CD4-positive, alpha-beta memory T cell (primary cell): Measurements from ENCODE around the gene EIF3B. TPM values are rescaled to one million over a fixed set of nuclear protein-coding genes. Genes with fewer than 3 reads are reported as not detected.
A peak's percentile ranks its signal among the peaks of the same experiment; 100 is the strongest.
"Not testable (repeated sequence)": the region's sequence is repeated elsewhere in the genome, so short reads cannot be mapped to it uniquely, and the experiment has no call there.

Experiments used
- CTCF ChIA-PET: fragments of 350-600 bp; sonication (Branson Sonifier 250); formaldehyde crosslinking; loops from one replicate; lab custom pipeline; 2021; ENCODE audit warnings: inconsistent platforms; ENCODE audit not compliant: partially characterized antibody; lab: Charles Lee
- POLR2A ChIA-PET: fragments of 350-600 bp; sonication (Branson Sonifier 250); formaldehyde crosslinking; loops from one replicate; lab custom pipeline; 2021; ENCODE audit not compliant: partially characterized antibody; lab: Charles Lee
- DNase-seq, 5 donors: peaks; one replicate each; pipeline versions ENCODE4 v3.0.0 to v3.0.0-alpha.2; 2020 to 2022; ENCODE audit warnings: mixed read lengths in 1 of 5
- H3K27ac ChIP-seq: one replicate; pipeline ENCODE4 v1.7.0; 2013; ENCODE audit warnings: low read depth, low read length
- H3K27me3 ChIP-seq: 2 replicates; pipeline ENCODE4 v1.7.0; 2013; ENCODE audit warnings: mild to moderate bottlenecking, low read length, moderate library complexity; ENCODE audit not compliant: insufficient read depth
- H3K36me3 ChIP-seq: 2 replicates; pipeline ENCODE4 v1.7.0; 2013; ENCODE audit warnings: mild to moderate bottlenecking, low read length, moderate library complexity; ENCODE audit not compliant: insufficient read depth
- H3K4me1 ChIP-seq: 2 replicates; pipeline ENCODE4 v1.7.0; 2013; ENCODE audit warnings: mild to moderate bottlenecking, low read length, moderate library complexity; ENCODE audit not compliant: insufficient read depth
- H3K4me3 ChIP-seq, 2 donors: one replicate each; pipeline ENCODE4 v1.7.0; 2013; ENCODE audit warnings: low read length in 2 of 2, mild to moderate bottlenecking in 1 of 2
- H3K9me3 ChIP-seq, 2 donors: one replicate each; pipeline ENCODE4 v1.7.0; 2013; ENCODE audit warnings: low read length in 2 of 2, control low read depth in 1 of 2; ENCODE audit not compliant: control insufficient read depth in 1 of 2
- H3K27ac Mint-ChIP-seq, 7 donors: one replicate each; pipeline ENCODE4 v1.8.0; 2020 to 2021; ENCODE audit warnings: mixed read lengths in 7 of 7, mild to moderate bottlenecking in 6 of 7, inconsistent platforms in 3 of 7, moderate library complexity in 3 of 7
- H3K27me3 Mint-ChIP-seq, 2 donors: one replicate each; pipeline ENCODE4 v1.8.0; 2020 to 2021; ENCODE audit warnings: mixed read lengths in 2 of 2
- H3K36me3 Mint-ChIP-seq, 2 donors: one replicate each; pipeline ENCODE4 v1.8.0; 2020 to 2021; ENCODE audit warnings: mixed read lengths in 2 of 2, inconsistent platforms in 1 of 2, mild to moderate bottlenecking in 1 of 2
- H3K4me1 Mint-ChIP-seq, 4 donors: one replicate each; pipeline ENCODE4 v1.8.0; 2020 to 2021; ENCODE audit warnings: mixed read lengths in 4 of 4, mild to moderate bottlenecking in 1 of 4
- H3K4me3 Mint-ChIP-seq, 8 donors: one replicate each; pipeline ENCODE4 v1.8.0; 2020 to 2021; ENCODE audit warnings: mixed read lengths in 8 of 8, mild to moderate bottlenecking in 7 of 8, moderate library complexity in 6 of 8, inconsistent platforms in 3 of 8
- H3K9me3 Mint-ChIP-seq, 8 donors: one replicate each; pipeline ENCODE4 v1.8.0; 2020 to 2021; ENCODE audit warnings: mixed read lengths in 8 of 8, mild to moderate bottlenecking in 5 of 8, inconsistent platforms in 3 of 8, moderate library complexity in 1 of 8
- intact Hi-C: fragments of 100-400 bp; cut with micrococcal nuclease; formaldehyde crosslinking; loops from one replicate; pipeline ENCODE4 v1.15.1; 2023
- polyA plus RNA-seq, 2 donors: library from polyadenylated mRNA; unstranded; fragments of 300-500 nt; fragmentation: Illumina TruSeq; gene quantifications; one replicate each; pipeline ENCODE4 v1.2.3, GENCODE V29; 2021
- total RNA-seq, 2 experiments: library from RNA; stranded (reverse); gene quantifications; one replicate each; pipeline ENCODE4 v1.2.3, GENCODE V29; 2021

Gene EIF3B
- total and polyA plus RNA-seq, 4 experiments from 2014 or later = 78.7 to 138 (median 131) TPM

- intact Hi-C loops = no loop called here
- ChIA-PET POLR2A (no interaction called here), CTCF (no interaction called here)
- no peak overlapping the region for H3K27ac ChIP-seq
- Mint-ChIP-seq H3K36me3 (peaks cover 33 to 43% of the 10 kb centered on the region in 2 donors), H3K4me3 (no peak overlapping the region), H3K4me1 (peaks cover 0 to 3% (median 3%) of the 10 kb centered on the region in 4 donors), H3K27me3 (no peaks in the 10 kb centered on the region), H3K9me3 (peaks cover 0 to 2% (median 0%) of the 10 kb centered on the region in 8 donors), H3K27ac (no peak overlapping the region)
- H3K36me3 ChIP-seq = peaks cover 36% of the 10 kb centered on the region
- H3K4me3 ChIP-seq = no peak overlapping the region
- no peaks in the 10 kb centered on the region for H3K4me1 ChIP-seq
- H3K9me3 ChIP-seq = no peaks in the 10 kb centered on the region
- no peaks in the 10 kb centered on the region for H3K27me3 ChIP-seq
- DNase-seq = no peak
Observed at GRCh38 chr7:2381881-2382509, 27.4 kb downstream of the EIF3B start.

GRCh38 chr7:2383543-2384274 lies 29.1 kb downstream of the EIF3B start:
- ChIA-PET CTCF (interaction anchor here (4.1 kb wide), 1 partner anchor 48 kb away, joined by 14 read pairs; no protein-coding TSS in a partner anchor), POLR2A (no interaction called here)
- no peaks in the 10 kb centered on the region for H3K27me3 Mint-ChIP-seq
- intact Hi-C loops = no loop called here
- no peaks in the 10 kb centered on the region for H3K4me1 ChIP-seq
- H3K27ac ChIP-seq = no peak overlapping the region
- H3K36me3 Mint-ChIP-seq = peaks cover 22 to 31% of the 10 kb centered on the region in 2 donors
- DNase-seq = no peak
- H3K27ac Mint-ChIP-seq = peak overlapping the region in 1 of 7 donors; percentile 13
- H3K9me3 Mint-ChIP-seq = peaks cover 0 to under 1% (median 0%) of the 10 kb centered on the region in 8 donors
- no peak overlapping the region for H3K4me3 Mint-ChIP-seq
- no peaks in the 10 kb centered on the region for H3K9me3 ChIP-seq
- H3K27me3 ChIP-seq = no peaks in the 10 kb centered on the region
- H3K4me3 ChIP-seq = no peak overlapping the region
- no peaks in the 10 kb centered on the region for H3K4me1 Mint-ChIP-seq
- H3K36me3 ChIP-seq = peaks cover 28% of the 10 kb centered on the region

- no peaks in the 10 kb centered on the region for H3K4me1 ChIP-seq
- no peak overlapping the region for H3K4me3 ChIP-seq
- no peaks in the 10 kb centered on the region for H3K9me3 ChIP-seq
- ChIA-PET CTCF (interaction anchor here (4.1 kb wide), 1 partner anchor 47 kb away, joined by 14 read pairs; no protein-coding TSS in a partner anchor), POLR2A (no interaction called here)
- peaks cover 19% of the 10 kb centered on the region for H3K36me3 ChIP-seq
- peak overlapping the region in 1 of 7 donors; percentile 42 for H3K27ac Mint-ChIP-seq
- intact Hi-C loops = no loop called here
- H3K4me1 Mint-ChIP-seq = no peaks in the 10 kb centered on the region
- no peak overlapping the region for H3K27ac ChIP-seq
- H3K27me3 Mint-ChIP-seq = no peaks in the 10 kb centered on the region
- H3K9me3 Mint-ChIP-seq = no peaks in the 10 kb centered on the region
- DNase-seq = no peak
- H3K36me3 Mint-ChIP-seq = peaks cover 13 to 23% of the 10 kb centered on the region in 2 donors
- no peak overlapping the region for H3K4me3 Mint-ChIP-seq
- no peaks in the 10 kb centered on the region for H3K27me3 ChIP-seq
Observed at GRCh38 chr7:2384354-2385243, 30.0 kb downstream of the EIF3B start.

- POLR2A ChIA-PET, H3K36me3 Mint-ChIP-seq, H3K27me3 ChIP-seq, H3K4me1 ChIP-seq, H3K9me3 Mint-ChIP-seq, H3K27me3 Mint-ChIP-seq, H3K4me1 Mint-ChIP-seq, H3K4me3 ChIP-seq, DNase-seq, H3K27ac ChIP-seq, intact Hi-C loops, H3K4me3 Mint-ChIP-seq, H3K9me3 ChIP-seq, H3K36me3 ChIP-seq: not testable (repeated sequence)
- CTCF ChIA-PET = interaction anchor here (4.1 kb wide), 1 partner anchor 45 kb away, joined by 14 read pairs; no protein-coding TSS in a partner anchor
- H3K27ac Mint-ChIP-seq = peak overlapping the region in 1 of 7 donors; percentile 32
Observed at GRCh38 chr7:2386122-2386521, 31.5 kb downstream of the EIF3B start.

GRCh38 chr7:2386964-2387669 lies 32.5 kb downstream of the EIF3B start:
- intact Hi-C loops = no loop called here
- POLR2A ChIA-PET = no interaction called here
- Mint-ChIP-seq H3K36me3 (no peaks in the 10 kb centered on the region), H3K4me3 (no peak overlapping the region), H3K27ac (no peak overlapping the region), H3K27me3 (no peaks in the 10 kb centered on the region), H3K9me3 (no peaks in the 10 kb centered on the region), H3K4me1 (no peaks in the 10 kb centered on the region)
- CTCF ChIA-PET = interaction anchor here (4.1 kb wide), 1 partner anchor 44 kb away, joined by 14 read pairs; no protein-coding TSS in a partner anchor
- no peaks in the 10 kb centered on the region for H3K36me3 ChIP-seq
- H3K27ac ChIP-seq = no peak overlapping the region
- no peak overlapping the region for H3K4me3 ChIP-seq
- H3K9me3 ChIP-seq = no peaks in the 10 kb centered on the region
- DNase-seq = no peak
- no peaks in the 10 kb centered on the region for H3K4me1 ChIP-seq
- H3K27me3 ChIP-seq = no peaks in the 10 kb centered on the region

- Histone ChIP-seq H3K36me3 (no peaks in the 10 kb centered on the region), H3K4me1 (no peaks in the 10 kb centered on the region), H3K9me3 (no peaks in the 10 kb centered on the region), H3K4me3 (no peak overlapping the region), H3K27me3 (no peaks in the 10 kb centered on the region), H3K27ac (no peak overlapping the region)
- DNase-seq = no peak
- no peaks in the 10 kb centered on the region for H3K27me3 Mint-ChIP-seq
- intact Hi-C loops = no loop called here
- no peaks in the 10 kb centered on the region for H3K4me1 Mint-ChIP-seq
- no peaks in the 10 kb centered on the region for H3K9me3 Mint-ChIP-seq
- ChIA-PET CTCF (no interaction called here), POLR2A (no interaction called here)
- no peaks in the 10 kb centered on the region for H3K36me3 Mint-ChIP-seq
- H3K4me3 Mint-ChIP-seq = no peak overlapping the region
- no peak overlapping the region for H3K27ac Mint-ChIP-seq
Observed at GRCh38 chr7:2387897-2388636, 33.4 kb downstream of the EIF3B start.
